HEK293T (cell line): ENCODE results near the gene BIN1.

ENCODE experiments used
- CTCF ChIA-PET: fragments of 350-600 bp; formaldehyde crosslinking; extraction: SDS; loops from one replicate; lab custom pipeline; 2021; ENCODE audit warnings: antibody characterized with exemption, inconsistent platforms; lab: Yijun Ruan, JAX
- POLR2A ChIA-PET: fragments of 350-600 bp; formaldehyde crosslinking; extraction: SDS; loops from one replicate; lab custom pipeline; 2020; ENCODE audit warnings: antibody characterized with exemption, inconsistent platforms; lab: Yijun Ruan, JAX
- DNase-seq: peaks from one replicate; pipeline ENCODE4 v3.0.0; 2012; ENCODE audit warnings: mixed read lengths; ENCODE audit errors: extremely low spot score
- ARNT ChIP-seq: fragments of 450-650 bp; IDR thresholded peaks from 2 replicates; pipeline ENCODE4 v1.6.1; 2017; ENCODE audit warnings: mild to moderate bottlenecking
- BHLHE40 ChIP-seq: fragments of 450-650 bp; IDR thresholded peaks from 2 replicates; pipeline ENCODE4 v1.6.1; 2016; ENCODE audit warnings: mild to moderate bottlenecking, moderate library complexity, borderline replicate concordance
- CTBP1 ChIP-seq: fragments of 450-650 bp; IDR thresholded peaks from 2 replicates; pipeline ENCODE4 v1.6.1; 2016; ENCODE audit warnings: borderline replicate concordance
- ELF4 ChIP-seq: fragments of 450-650 bp; IDR thresholded peaks from 2 replicates; pipeline ENCODE4 v1.6.1; 2017; ENCODE audit warnings: antibody characterized with exemption
- FOXA1 ChIP-seq: fragments of 450-650 bp; IDR thresholded peaks from 2 replicates; pipeline ENCODE4 v1.6.1; 2016; ENCODE audit warnings: mild to moderate bottlenecking
- FOXK2 ChIP-seq: fragments of 450-650 bp; IDR thresholded peaks from 2 replicates; pipeline ENCODE4 v1.6.1; 2016; ENCODE audit warnings: mild to moderate bottlenecking
- FOXM1 ChIP-seq: fragments of 450-650 bp; IDR thresholded peaks from 2 replicates; pipeline ENCODE4 v1.6.1; 2017; ENCODE audit warnings: mild to moderate bottlenecking, borderline replicate concordance
- HDGF ChIP-seq: fragments of 450-650 bp; IDR thresholded peaks from 2 replicates; pipeline ENCODE4 v1.6.1; 2017; ENCODE audit warnings: antibody characterized with exemption, borderline replicate concordance
- L3MBTL2 ChIP-seq: fragments of 450-650 bp; conservative IDR thresholded peaks from 2 replicates; pipeline ENCODE4 v1.6.1; 2016; ENCODE audit warnings: mild to moderate bottlenecking
- LEF1 ChIP-seq: fragments of 450-650 bp; IDR thresholded peaks from 2 replicates; pipeline ENCODE4 v1.6.1; 2017; ENCODE audit warnings: mild to moderate bottlenecking, borderline replicate concordance
- NFRKB ChIP-seq: fragments of 450-650 bp; IDR thresholded peaks from 2 replicates; pipeline ENCODE4 v1.6.1; 2016; ENCODE audit warnings: mild to moderate bottlenecking, moderate library complexity
- SP1 ChIP-seq: fragments of 450-650 bp; IDR thresholded peaks from 2 replicates; pipeline ENCODE4 v1.6.1; 2017
- SUZ12 ChIP-seq: fragments of 450-650 bp; IDR thresholded peaks from 2 replicates; pipeline ENCODE4 v1.6.1; 2016; ENCODE audit warnings: mild to moderate bottlenecking
- TARDBP ChIP-seq: fragments of 450-650 bp; IDR thresholded peaks from 2 replicates; pipeline ENCODE4 v1.6.1; 2016
- ZNF384 ChIP-seq: fragments of 450-650 bp; IDR thresholded peaks from 2 replicates; pipeline ENCODE4 v1.6.1; 2016
- TF ChIP-seq, protein P1 (sequence below): fragments of 450-650 bp; IDR thresholded peaks from 2 replicates; pipeline ENCODE4 v1.6.1; 2016

BIN1 gene

DNA sequence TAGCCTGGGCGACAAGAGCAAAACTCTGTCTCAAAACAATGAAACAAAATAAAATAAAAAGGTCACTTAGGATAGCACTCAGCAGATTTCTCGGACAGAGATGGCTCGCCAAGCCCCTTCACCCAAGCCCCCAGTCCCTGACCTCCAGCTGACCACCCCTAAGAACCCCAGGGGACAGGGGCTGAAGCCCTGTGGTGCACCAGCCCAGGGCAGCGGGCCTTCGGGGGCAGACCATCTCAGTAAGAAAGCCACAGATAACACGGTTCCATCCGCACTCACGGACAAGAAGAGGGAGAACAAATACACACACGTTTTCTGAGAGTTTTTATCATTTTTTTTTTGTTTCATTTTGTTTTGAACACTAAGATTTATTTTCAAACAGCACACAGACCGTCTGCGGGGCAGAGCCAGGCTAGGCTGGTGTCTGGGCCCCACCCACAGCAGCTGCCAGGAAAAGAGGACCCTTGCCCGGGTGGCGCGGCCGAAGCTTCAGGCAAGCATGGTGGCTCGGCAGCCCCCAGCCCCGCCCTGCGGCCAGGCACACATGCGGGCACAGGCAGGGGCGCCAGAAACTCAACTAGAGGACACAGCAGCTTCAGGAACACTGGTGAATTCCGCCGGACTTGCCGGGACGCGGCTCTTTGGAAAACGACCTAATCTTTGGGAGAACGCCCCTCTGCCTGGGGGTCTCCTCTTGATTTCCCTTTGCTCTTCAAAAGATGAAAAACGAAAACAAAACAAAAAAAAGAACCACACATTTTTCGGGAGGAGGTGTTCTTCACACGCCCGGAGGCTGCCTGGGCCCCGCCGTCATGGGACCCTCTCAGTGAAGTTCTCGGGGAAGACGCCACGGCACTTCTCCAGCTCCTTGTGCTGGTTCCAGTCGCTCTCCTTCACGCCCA lies 59.0 kb downstream of the BIN1 start:
- POLR2A ChIA-PET = no interaction called here
- no peak for DNase-seq
- CTCF ChIA-PET = interaction anchor here (0.8 kb wide), 1 partner anchor 76 kb away, joined by 3 read pairs; no protein-coding TSS in a partner anchor
- no peak for TF ChIP-seq ZNF384
- TF ChIP-seq NFRKB = no peak
- no peak for TF ChIP-seq LEF1
- TF ChIP-seq CTBP1 = no peak
- no peak for TF ChIP-seq HDGF
- no peak for TF ChIP-seq SUZ12
- TF ChIP-seq, protein P1, sequence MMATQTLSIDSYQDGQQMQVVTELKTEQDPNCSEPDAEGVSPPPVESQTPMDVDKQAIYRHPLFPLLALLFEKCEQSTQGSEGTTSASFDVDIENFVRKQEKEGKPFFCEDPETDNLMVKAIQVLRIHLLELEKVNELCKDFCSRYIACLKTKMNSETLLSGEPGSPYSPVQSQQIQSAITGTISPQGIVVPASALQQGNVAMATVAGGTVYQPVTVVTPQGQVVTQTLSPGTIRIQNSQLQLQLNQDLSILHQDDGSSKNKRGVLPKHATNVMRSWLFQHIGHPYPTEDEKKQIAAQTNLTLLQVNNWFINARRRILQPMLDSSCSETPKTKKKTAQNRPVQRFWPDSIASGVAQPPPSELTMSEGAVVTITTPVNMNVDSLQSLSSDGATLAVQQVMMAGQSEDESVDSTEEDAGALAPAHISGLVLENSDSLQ = no peak
- no peak for TF ChIP-seq FOXA1
- no peak for TF ChIP-seq TARDBP
- TF ChIP-seq FOXM1 = no peak
- no peak for TF ChIP-seq ARNT
- TF ChIP-seq FOXK2 = no peak
- TF ChIP-seq ELF4 = no peak
- TF ChIP-seq BHLHE40 = no peak

DNA sequence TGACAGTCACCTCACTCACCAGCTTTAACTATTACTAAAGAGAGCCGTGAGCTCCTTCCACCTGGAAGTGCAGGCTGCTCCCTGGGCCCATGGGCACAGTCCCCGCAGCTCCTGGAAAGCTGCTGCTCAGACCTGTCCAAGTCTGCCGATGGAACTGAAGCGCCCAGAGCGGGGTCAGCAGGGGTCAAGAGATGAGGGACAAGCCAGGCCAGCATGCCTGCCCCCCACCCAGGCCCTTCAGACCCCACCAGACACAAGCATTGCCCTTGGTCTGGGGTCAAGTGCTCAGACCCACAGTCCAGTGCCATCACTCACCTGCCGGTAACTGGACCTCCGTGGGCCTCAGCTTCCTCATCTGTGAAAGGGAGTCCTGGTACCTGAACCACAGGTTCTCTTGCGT lies 59.9 kb downstream of the BIN1 start:
- no peak for DNase-seq
- TF ChIP-seq NFRKB = no peak
- TF ChIP-seq, protein P1 = no peak
- no peak for TF ChIP-seq TARDBP
- no peak for TF ChIP-seq ZNF384
- no peak for TF ChIP-seq FOXA1
- TF ChIP-seq HDGF = no peak
- TF ChIP-seq CTBP1 = no peak
- no peak for TF ChIP-seq FOXK2
- no peak for TF ChIP-seq ELF4
- no peak for TF ChIP-seq SUZ12
- POLR2A ChIA-PET = no interaction called here
- CTCF ChIA-PET = interaction anchor here (0.6 kb wide), 1 partner anchor 42 kb away, joined by 3 read pairs; no protein-coding TSS in a partner anchor

DNA sequence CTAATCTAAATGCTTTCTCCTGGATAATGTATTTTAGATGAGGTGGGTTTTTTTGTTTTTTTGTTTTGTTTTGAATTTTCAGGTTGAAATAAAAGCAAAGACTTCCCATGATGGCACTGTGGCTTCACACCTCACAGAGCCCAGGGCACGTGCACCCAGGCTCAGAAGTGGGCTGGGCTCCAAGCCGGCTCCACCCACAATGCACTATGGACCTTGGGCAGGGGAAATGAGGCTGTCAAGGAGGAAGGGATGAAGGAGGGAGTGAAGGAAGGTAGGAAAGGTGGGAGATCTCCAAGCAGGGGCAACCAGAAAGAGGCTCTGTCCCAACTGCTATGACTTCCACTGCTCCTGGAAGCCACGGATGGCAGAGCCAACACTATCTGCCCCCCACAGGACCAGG lies 60.4 kb downstream of the BIN1 start:
- no peak for DNase-seq
- TF ChIP-seq FOXK2 (no peak), L3MBTL2 (peak; percentile 61), FOXA1 (no peak)
- ChIA-PET POLR2A (no interaction called here), CTCF (interaction anchor here (0.6 kb wide), 1 partner anchor 42 kb away, joined by 3 read pairs; no protein-coding TSS in a partner anchor)

DNA sequence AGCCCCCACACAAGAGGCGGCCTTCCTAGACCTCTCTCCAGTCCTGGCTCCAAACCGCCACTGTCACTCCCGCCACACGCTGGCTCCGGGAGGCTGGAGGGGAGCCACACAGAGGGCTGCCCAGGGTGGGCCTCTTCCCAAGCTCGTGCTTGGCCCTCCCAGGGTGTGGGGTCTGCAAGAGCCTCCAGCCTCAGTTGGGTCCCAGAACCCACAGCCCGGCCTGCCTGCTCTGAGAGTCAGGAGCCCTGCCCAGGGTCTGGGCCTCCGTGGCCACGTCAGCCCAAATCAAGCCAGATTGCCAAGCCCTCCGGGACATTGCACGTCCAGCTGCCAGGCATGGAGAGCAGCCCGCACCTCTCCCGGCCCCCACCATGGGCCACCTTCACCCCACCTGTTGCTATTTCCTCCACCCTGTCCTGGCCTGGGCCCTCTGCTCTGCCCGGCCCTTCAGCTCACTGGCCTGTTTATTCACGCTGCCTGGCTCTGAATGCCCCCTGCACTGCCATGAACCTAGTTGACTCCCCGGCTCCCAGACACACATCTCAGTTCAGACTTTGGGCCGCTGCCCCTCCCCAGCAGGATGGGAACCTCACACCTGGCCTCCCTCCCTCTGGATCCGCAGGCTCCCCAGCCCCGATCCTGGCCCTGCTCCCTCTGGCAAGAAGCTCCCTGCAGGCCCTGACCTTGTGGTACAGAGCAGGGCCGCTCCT lies 61.0 kb downstream of the BIN1 start:
- TF ChIP-seq ELF4 = no peak
- no peak for TF ChIP-seq FOXM1
- no peak for TF ChIP-seq LEF1
- no peak for TF ChIP-seq NFRKB
- TF ChIP-seq, protein P1 = no peak
- TF ChIP-seq SUZ12 = no peak
- TF ChIP-seq CTBP1 = no peak
- no peak for TF ChIP-seq ARNT
- no peak for TF ChIP-seq SP1
- TF ChIP-seq FOXK2 = no peak
- TF ChIP-seq HDGF = no peak
- TF ChIP-seq L3MBTL2 = no peak
- no peak for TF ChIP-seq ZNF384
- TF ChIP-seq FOXA1 = no peak
- TF ChIP-seq TARDBP = no peak
- CTCF ChIA-PET = no interaction called here
- POLR2A ChIA-PET = no interaction called here

GRCh38 chr2:127044977-127045661 lies 61.8 kb downstream of the BIN1 start:
- DNase-seq = no peak
- TF ChIP-seq SUZ12 (no peak), BHLHE40 (no peak), CTBP1 (no peak), L3MBTL2 (no peak), ZNF384 (no peak), FOXM1 (no peak), ARNT (no peak), FOXA1 (no peak), LEF1 (no peak), SP1 (no peak), ELF4 (no peak)
- POLR2A ChIA-PET = no interaction called here
- CTCF ChIA-PET = no interaction called here

More for the DNA sequence above, 61.0 kb downstream of the BIN1 start:
- no peak for DNase-seq
